ENCODE results near the gene IER5.
A peak's percentile ranks its signal among the peaks of the same experiment; 100 is the strongest.

The IER5 gene

DNA sequence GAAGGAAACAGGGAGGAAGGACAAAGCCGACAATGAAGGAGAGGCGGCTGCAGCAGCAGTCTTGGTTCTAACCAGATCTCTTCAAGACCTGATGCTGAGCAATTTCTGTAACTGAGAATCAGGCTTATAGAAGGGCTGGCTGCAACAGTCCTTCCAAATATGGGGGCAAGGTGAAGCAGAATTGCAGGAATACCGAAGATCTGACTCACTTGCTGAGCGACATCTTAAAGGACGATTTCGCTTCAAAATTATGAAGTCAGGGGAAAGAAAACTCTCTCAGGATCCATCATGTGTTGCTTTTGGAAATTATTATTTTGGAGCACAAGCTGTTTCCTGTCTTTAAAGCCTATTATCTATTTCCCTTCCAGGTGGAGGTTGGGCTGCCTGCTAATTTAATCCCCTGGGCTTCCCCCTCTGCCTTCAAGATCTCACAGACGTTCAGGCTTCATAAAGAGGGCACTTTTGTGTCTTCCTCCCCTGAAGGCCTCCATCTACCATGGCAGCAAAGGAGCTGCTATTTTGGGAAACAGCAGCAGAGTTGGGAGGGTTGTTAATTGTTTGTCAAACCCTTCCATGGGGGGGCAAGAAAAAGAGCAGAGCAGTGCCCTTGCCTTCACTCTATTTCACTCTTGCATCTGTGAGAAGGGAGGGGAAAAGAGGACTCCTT lies 10.8 kb upstream of the IER5 start:
- no peak for DNase-seq

- no peak for DNase-seq
Measured at GRCh38 chr1:181079382-181079781, 9.1 kb upstream of the IER5 start.

GRCh38 chr1:181079920-181080319 lies 8.6 kb upstream of the IER5 start:
- no peak for DNase-seq

- no peak for DNase-seq
Measured at GRCh38 chr1:181080556-181080955, 7.9 kb upstream of the IER5 start.

DNA sequence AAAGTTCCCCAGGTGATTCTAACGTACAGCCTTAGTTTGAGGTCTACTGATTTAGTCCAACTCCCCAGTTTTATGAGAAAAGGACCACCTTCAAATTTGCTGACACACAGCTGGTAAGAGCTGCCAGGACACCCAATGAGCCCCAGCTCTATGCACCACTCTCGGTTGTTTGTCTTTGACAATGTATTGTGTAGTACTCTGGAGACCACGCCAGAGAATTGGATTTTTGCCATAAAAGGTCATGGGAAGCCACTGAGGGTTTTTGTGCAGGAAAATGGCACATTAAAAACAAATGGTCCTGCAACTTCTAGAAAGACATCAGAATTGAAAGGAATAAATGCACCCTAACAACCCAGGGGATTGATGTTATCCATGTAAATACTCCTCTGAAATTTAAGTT lies 7.1 kb upstream of the IER5 start:
- peak; percentile 38 for DNase-seq

- DNase-seq, result peak; percentile 88
Measured at GRCh38 chr1:181083842-181084605, 4.5 kb upstream of the IER5 start.

- DNase-seq, result no peak
Measured at GRCh38 chr1:181084606-181084969, 3.9 kb upstream of the IER5 start.

DNA sequence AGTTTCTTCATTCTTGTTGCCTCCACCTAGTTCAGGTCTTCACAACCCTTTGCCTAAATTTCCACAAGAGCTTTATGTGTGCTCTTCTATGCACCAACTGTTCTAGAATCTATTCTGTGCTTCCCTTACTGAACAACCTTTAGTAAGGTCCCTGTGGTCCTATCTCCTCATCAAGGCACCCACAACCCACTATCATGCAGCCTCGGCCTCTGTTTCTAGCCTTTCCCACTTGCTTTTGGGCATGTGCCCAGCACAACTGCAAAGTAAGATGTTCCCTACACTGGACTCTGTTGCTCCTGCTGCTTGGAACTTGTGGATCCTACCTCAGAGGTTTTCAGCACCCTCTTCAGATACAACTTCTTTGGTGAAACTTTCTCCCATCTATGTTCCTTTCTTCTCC lies 2.4 kb upstream of the IER5 start:
- no peak for DNase-seq

GRCh38 chr1:181086926-181087325 lies 1.6 kb upstream of the IER5 start:
- no peak for DNase-seq

DNA sequence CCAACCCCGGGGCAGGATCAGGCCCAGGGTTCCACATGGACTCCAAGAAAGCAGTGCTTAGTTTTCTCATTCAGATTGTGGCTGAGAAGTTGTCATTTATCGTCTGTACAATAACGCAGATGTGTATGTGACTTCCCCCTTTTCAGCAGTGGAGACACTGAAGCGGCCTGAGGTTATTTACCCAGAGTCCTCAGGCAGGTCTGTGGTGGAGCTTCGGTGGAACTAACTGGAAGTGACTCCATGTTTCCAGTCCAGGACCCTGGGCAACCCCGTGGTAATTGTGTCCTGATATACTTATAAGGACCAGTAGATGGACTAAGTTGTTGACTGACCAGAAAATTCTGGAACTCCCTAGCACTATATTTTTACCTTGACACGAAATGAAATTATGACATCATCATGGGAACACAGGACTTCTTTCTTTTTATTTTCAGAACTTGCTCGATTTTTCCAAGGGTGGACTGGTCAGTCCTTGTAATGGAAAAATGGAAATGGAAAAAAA lies 1.0 kb upstream of the IER5 start:
- DNase-seq, result no peak

DNA sequence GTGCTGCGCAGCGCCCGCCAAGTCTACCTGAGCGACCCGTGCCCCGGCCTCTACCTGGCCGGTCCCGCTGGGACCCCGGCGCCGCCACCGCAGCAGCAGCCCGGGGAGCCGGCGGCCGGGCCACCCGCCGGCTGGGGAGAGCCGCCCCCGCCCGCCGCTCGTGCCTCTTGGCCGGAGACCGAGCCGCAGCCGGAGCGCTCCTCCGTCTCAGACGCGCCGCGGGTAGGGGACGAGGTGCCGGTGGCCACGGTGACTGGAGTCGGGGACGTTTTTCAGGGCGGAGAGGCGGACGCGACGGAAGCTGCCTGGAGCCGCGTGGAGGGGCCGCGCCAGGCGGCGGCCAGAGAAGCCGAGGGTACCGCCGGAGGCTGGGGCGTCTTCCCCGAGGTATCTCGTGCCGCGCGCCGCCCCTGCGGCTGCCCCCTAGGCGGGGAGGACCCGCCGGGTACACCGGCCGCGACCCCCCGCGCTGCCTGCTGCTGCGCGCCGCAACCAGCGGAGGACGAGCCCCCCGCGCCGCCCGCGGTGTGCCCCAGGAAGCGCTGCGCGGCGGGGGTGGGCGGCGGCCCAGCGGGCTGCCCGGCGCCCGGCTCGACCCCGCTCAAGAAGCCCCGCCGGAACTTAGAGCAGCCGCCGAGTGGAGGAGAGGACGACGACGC lies 646 bp downstream of the IER5 start:
- DNase-seq, result peak; percentile 71

DNA sequence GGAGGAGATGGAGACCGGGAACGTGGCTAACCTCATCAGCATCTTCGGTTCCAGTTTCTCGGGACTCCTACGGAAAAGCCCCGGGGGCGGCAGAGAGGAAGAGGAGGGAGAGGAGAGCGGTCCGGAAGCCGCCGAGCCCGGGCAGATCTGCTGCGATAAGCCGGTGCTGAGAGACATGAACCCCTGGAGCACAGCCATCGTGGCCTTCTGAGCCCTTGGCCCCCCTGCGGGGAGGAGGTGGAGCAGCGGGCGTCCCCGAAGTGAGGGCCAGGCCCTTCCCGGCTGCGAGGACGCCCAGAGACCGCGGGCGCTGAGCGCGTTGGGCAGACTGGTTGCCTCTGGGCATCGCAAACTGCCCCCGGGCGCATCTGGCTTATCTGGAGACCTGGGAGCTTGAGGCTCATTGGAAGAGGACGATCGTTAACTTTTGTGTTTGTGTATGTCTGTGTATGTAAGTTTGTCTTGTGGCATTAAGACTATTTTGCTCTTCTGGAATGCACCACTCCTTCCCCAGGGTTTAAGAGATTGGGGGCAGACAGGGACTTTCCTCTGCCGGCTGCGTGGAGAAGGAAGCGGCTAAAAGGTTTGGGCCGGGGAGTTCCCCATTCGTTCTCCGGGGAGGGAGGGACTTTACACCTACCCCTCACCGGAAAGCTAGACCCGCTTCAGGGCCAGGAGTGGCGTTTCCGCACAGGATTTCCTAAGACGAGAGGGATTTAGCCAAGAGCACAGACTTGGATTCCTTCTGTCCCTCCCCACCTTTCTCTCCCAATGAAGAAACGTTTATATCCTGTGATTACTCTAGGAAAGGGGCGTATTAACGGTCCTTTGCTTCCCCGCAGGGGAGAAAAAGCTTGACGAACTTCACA lies 1.4 kb downstream of the IER5 start:
- peak; percentile 81 for DNase-seq

DNA sequence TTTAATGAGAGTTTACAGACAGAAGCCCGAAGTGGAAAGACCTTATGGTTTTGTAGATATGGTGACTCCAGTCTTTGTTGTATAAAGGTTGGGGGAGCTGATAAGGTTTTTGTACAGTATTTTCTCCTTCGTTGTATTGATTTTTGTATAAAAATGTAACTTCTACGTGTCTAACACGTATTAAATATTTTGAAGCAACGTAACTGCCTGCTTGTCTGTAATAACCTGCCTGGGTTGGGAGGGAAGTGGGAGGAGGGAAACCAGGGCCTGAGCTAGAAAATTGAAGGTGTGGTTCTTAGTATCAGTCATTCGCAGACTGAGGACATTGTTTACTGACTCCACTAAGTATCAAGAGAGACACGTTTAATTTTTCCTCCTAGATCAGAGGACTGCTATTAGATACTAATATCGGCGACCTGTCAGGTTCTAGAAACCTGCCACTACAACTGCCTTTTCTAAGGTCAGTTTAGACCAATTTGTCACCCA lies 2.2 kb downstream of the IER5 start:
- no peak for DNase-seq

- no peak for DNase-seq
Measured at GRCh38 chr1:181091309-181092040, 3.0 kb downstream of the IER5 start.

DNA sequence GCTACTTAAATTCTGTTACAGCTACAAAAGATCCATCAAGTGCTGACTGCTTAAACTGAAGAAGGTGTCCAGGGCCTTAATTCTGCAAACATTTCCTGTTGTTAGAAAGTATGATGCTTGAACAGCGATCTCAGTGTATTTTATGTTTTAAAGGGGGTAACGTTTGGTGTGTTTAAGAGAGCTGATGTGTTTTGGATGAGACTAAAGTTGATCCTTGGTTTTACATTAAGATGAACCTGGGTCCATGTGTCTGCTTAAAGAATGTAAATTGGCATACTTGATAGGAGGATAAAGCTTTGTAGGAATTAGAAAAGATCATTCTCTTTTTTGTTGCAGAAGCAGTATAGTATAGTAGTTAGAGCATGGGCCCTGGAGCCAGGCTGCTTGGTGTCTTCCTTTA lies 3.6 kb downstream of the IER5 start:
- DNase-seq, result no peak

- DNase-seq, result no peak
Measured at GRCh38 chr1:181092883-181093458, 4.5 kb downstream of the IER5 start.

DNA sequence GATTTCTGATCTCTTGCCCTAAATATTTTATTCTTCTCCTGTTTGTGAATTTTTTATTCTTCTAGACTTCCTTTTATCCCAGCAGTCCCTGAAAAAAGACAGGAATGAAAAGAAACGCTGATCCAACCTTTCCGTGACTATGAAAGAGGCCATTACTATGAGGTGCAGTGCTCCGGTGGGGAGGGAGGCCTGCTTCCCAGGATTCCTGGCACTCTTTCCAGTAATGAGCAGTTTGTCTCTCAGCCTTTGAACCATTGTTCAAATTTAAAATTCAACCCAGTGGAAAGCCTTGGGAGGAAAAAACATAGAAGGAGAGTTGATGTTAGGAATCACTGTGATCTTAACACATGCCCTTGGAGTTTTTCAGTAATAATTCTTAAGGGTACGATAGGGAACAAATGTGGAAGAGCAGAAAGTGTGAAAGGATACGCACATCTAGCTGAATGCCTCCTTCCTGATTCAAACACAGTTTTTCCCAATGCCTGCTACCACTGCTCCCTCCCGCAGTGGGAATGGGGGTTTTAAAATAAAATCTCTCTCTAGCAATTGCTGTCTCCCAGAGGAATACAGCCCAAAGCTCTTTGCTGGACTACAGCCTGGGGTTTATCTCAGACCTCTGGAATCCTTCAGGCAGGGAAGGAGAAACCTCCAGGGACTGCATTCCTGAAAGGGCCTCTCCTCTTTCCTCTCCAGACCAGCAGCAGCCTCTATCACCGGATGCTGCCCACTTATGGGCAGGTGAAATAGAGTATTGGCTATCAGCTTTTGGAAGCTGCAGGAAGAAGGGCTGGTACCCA lies 6.1 kb downstream of the IER5 start:
- no peak for DNase-seq

DNA sequence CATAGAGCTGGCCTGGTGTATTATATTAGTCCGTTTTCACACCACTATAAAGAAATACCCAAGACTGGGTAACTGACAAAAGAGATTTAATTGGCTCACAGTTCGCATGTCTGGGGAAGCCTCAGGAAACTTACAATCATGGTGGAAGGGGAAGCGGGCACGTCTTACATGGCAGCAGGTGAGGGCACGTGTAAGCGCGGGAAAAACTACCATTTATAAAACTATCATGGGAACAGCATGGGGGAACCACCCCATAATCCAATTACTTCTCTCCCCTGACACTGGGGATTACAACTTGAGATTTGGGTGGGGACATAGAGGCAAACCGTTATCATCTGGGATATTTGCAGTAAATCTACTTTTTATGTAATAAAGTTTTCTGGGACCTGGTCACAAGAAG lies 6.8 kb downstream of the IER5 start:
- no peak for DNase-seq

GRCh38 chr1:181095763-181096184 lies 7.3 kb downstream of the IER5 start:
- DNase-seq, result peak; percentile 56

- no peak for DNase-seq
Measured at GRCh38 chr1:181097242-181097641, 8.7 kb downstream of the IER5 start.
